NCI-H187 (cell line): Measurements from ENCODE around the gene ABCF1.
"Not testable (repeated sequence)": the region's sequence is repeated elsewhere in the genome, so short reads cannot be mapped to it uniquely, and the experiment has no call there.

Experiments
- DNase-seq, 2 experiments: peaks; one replicate each; lab custom pipeline; 2025; lab: John Stamatoyannopoulos, UW

The ABCF1 gene

GRCh38 chr6:30571075-30571761 is at the start of gene ABCF1:
Gene ABCF1 (plus strand): TSS chr6:30571442. CDS start chr6:30571488, 46 bp downstream.
- peak; percentile 93 to 96 for DNase-seq

- DNase-seq = not testable (repeated sequence)
Observed at GRCh38 chr6:30521952-30522351, 49.3 kb upstream of the ABCF1 start.

GRCh38 chr6:30526444-30526843 is 44.8 kb upstream of the ABCF1 start:
- DNase-seq = not testable (repeated sequence)

GRCh38 chr6:30529349-30529875 is 41.8 kb upstream of the ABCF1 start:
- not testable (repeated sequence) for DNase-seq

GRCh38 chr6:30530014-30530413 is 41.2 kb upstream of the ABCF1 start:
- no peak for DNase-seq

GRCh38 chr6:30533460-30534294 is 37.6 kb upstream of the ABCF1 start:
- no peak for DNase-seq

GRCh38 chr6:30537931-30538330 is 33.3 kb upstream of the ABCF1 start:
- DNase-seq = no peak

- DNase-seq = peak; percentile 51 to 55
Observed at GRCh38 chr6:30541515-30542403, 29.5 kb upstream of the ABCF1 start.

GRCh38 chr6:30542404-30542725 is 28.9 kb upstream of the ABCF1 start:
- no peak for DNase-seq

GRCh38 chr6:30542915-30543314 is 28.3 kb upstream of the ABCF1 start:
- DNase-seq = no peak

- no peak for DNase-seq
Observed at GRCh38 chr6:30543821-30544220, 27.4 kb upstream of the ABCF1 start.

- no peak for DNase-seq
Observed at GRCh38 chr6:30544666-30545272, 26.5 kb upstream of the ABCF1 start.

GRCh38 chr6:30547454-30547853 is 23.8 kb upstream of the ABCF1 start:
- no peak for DNase-seq

GRCh38 chr6:30548375-30548774 is 22.9 kb upstream of the ABCF1 start:
- no peak for DNase-seq

GRCh38 chr6:30554404-30554803 is 16.8 kb upstream of the ABCF1 start:
- DNase-seq = no peak

GRCh38 chr6:30554962-30555815 is 16.1 kb upstream of the ABCF1 start:
- no peak for DNase-seq

GRCh38 chr6:30555816-30556065 is 15.5 kb upstream of the ABCF1 start:
- DNase-seq = no peak

GRCh38 chr6:30556066-30556905 is 15.0 kb upstream of the ABCF1 start, which contains the start of gene GNL1:
Gene GNL1 (minus strand): TSS chr6:30556489. CDS start chr6:30556203, 286 bp downstream.
- DNase-seq = peak; percentile 84 to 85

GRCh38 chr6:30556906-30557682 is 14.1 kb upstream of the ABCF1 start, which contains the start of gene PRR3:
Gene PRR3 (plus strand): TSS chr6:30557295. CDS start chr6:30557345, 50 bp downstream.
- DNase-seq = peak; percentile 72 to 85
